Caco-2 (cell line): Measurements from ENCODE around the gene STOX2. TPM values are rescaled to one million over a fixed set of nuclear protein-coding genes. Genes with fewer than 3 reads are reported as not detected.

Experiments used
- BruUV-seq: library from RNA; stranded (reverse); fragments of 400-500 nt; replicated peaks from 2 replicates; lab custom pipeline; 2021; lab: Mats Ljungman, UMichigan
- CTCF ChIA-PET: fragments of 300-600 bp; sonication (Branson Sonifier 250); formaldehyde crosslinking; loops from one replicate; lab custom pipeline; 2022; ENCODE audit warnings: antibody characterized with exemption; lab: Charles Lee
- POLR2A ChIA-PET: fragments of 300-600 bp; sonication (Branson Sonifier 250); formaldehyde crosslinking; loops from one replicate; lab custom pipeline; 2022; ENCODE audit warnings: antibody characterized with exemption; lab: Charles Lee
- DNase-seq, 2 experiments: peaks; one replicate each; pipeline versions ENCODE4 v3.0.0 to v3.0.0-alpha.2; 2020 to 2022
- H3K27me3 ChIP-seq: replicated peaks from 2 replicates; pipeline ENCODE4 v1.6.0; 2011; ENCODE audit warnings: low read length; ENCODE audit not compliant: control insufficient read depth, insufficient read depth
- H3K36me3 ChIP-seq: 2 replicates; pipeline ENCODE4 v1.5.1; 2011; ENCODE audit warnings: low read length; ENCODE audit not compliant: control insufficient read depth, insufficient read depth
- H3K4me1 ChIP-seq: fragments of 250-450 bp; sonication (Bioruptor Pico); 2 replicates; pipeline ENCODE4 v1.5.1; 2020; ENCODE audit warnings: mild to moderate bottlenecking
- H3K4me3 ChIP-seq: 2 replicates; pipeline ENCODE4 v1.5.1; 2011; ENCODE audit warnings: low read depth, mild to moderate bottlenecking, control low read depth, low read length
- H3K9me3 ChIP-seq: fragments of 250-450 bp; sonication (Bioruptor Pico); 2 replicates; pipeline ENCODE4 v1.5.1; 2020; ENCODE audit warnings: mild to moderate bottlenecking, moderate library complexity
- H3K27ac Mint-ChIP-seq: one replicate; pipeline ENCODE4 v1.8.0; 2022; ENCODE audit warnings: mixed read lengths; ENCODE audit not compliant: unreplicated experiment
- H3K27me3 Mint-ChIP-seq: one replicate; pipeline ENCODE4 v1.8.0; 2022; ENCODE audit warnings: mixed read lengths; ENCODE audit not compliant: insufficient read depth, unreplicated experiment
- H3K36me3 Mint-ChIP-seq: one replicate; pipeline ENCODE4 v1.8.0; 2022; ENCODE audit warnings: mild to moderate bottlenecking, mixed read lengths; ENCODE audit not compliant: insufficient read depth, unreplicated experiment
- H3K4me1 Mint-ChIP-seq: one replicate; pipeline ENCODE4 v1.8.0; 2022; ENCODE audit warnings: low read depth, mixed read lengths; ENCODE audit not compliant: unreplicated experiment
- H3K4me3 Mint-ChIP-seq: one replicate; pipeline ENCODE4 v1.8.0; 2022; ENCODE audit warnings: mild to moderate bottlenecking, moderate library complexity, mixed read lengths; ENCODE audit not compliant: unreplicated experiment
- H3K9me3 Mint-ChIP-seq: one replicate; pipeline ENCODE4 v1.8.0; 2022; ENCODE audit warnings: mixed read lengths; ENCODE audit not compliant: unreplicated experiment
- CTCF ChIP-seq, 2 experiments: fragments of 200-600 bp in 1 of 2; IDR thresholded peaks; 1 replicate in 1 of 2; 2 replicates in 1 of 2; pipeline versions ENCODE4 v1.5.1 to v1.8.0; 2011 to 2022; ENCODE audit warnings: antibody characterized with exemption in 1 of 2, control low read depth in 1 of 2, inconsistent platforms in 1 of 2, low read depth in 1 of 2, low read length in 1 of 2, mild to moderate bottlenecking in 1 of 2, moderate library complexity in 1 of 2; ENCODE audit not compliant: insufficient read depth in 1 of 2, severe bottlenecking in 1 of 2, unreplicated experiment in 1 of 2
- intact Hi-C: fragments of 100-400 bp; cut with micrococcal nuclease; formaldehyde crosslinking; loops from one replicate; pipeline ENCODE4 v1.10.0; 2022; ENCODE audit not compliant: unreplicated experiment
- total RNA-seq: library from RNA; stranded (reverse); gene quantifications from 2 replicates; pipeline ENCODE4 v1.2.3, GENCODE V29; 2022

Gene STOX2
- total RNA-seq, 1 experiment from 2014 or later, result 1.8 TPM

DNA sequence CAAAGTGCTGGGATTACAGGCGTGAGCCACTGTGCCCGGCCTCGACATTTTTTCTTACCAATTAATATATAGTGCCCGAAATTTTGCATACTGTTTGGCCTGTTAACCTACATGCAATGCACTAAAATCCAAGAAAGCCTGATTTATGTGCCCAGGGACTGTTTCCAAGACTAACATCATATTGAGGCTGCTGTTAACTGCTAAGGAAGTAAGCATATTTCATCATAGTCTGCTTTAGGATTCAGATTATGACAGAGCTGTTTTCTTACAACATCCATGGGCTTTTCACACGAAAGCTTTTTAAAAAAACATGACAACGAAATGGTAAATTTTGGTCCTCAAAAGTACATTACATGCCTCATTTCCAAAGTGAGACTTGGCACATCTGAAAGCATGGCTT lies 84.4 kb downstream of the STOX2 start:
- Mint-ChIP-seq H3K4me3 (no peak overlapping the region), H3K27me3 (peaks cover 10% of the 10 kb centered on the region), H3K9me3 (no peaks in the 10 kb centered on the region), H3K4me1 (peaks cover 7% of the 10 kb centered on the region), H3K27ac (no peak overlapping the region), H3K36me3 (no peaks in the 10 kb centered on the region)
- intact Hi-C loops, result no loop called here
- Histone ChIP-seq H3K27me3 (no peaks in the 10 kb centered on the region), H3K4me3 (no peak overlapping the region), H3K4me1 (no peaks in the 10 kb centered on the region), H3K36me3 (no peaks in the 10 kb centered on the region), H3K9me3 (no peaks in the 10 kb centered on the region)
- BruUV-seq, result no TSS peak
- DNase-seq, result no peak
- POLR2A ChIA-PET, result no interaction called here
- TF ChIP-seq CTCF (IDR thresholded peaks at IDR 0.05; ENCODE audit: insufficient read depth in 1 of 2, low read depth in 1 of 2, low read length in 1 of 2, severe bottlenecking in 1 of 2, unreplicated experiment in 1 of 2), result no peak
- CTCF ChIA-PET, result interaction anchor here (0.7 kb wide), 1 partner anchor 121 kb away, joined by 5 read pairs; no protein-coding TSS in a partner anchor

DNA sequence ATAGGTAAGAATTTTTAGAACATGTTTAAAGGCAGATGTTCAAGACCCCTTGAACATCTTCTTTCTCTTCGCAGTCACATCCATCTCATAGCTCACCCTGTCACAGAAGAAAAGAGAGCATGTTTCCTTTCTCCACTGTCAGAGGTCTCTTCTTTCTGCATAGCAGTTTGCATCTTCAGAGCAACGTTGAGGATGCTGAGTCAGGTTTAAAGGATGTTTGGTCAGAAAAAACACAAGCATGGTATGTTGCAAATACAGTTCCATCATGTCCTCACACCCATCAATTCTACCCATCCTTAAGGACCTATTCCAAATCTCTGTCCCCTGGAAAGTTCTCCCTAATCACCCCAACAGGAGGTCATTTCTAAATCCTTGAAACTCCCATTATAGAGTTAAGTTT lies 84.8 kb downstream of the STOX2 start:
- peaks cover 10% of the 10 kb centered on the region for H3K27me3 Mint-ChIP-seq
- CTCF ChIA-PET, result no interaction called here

DNA sequence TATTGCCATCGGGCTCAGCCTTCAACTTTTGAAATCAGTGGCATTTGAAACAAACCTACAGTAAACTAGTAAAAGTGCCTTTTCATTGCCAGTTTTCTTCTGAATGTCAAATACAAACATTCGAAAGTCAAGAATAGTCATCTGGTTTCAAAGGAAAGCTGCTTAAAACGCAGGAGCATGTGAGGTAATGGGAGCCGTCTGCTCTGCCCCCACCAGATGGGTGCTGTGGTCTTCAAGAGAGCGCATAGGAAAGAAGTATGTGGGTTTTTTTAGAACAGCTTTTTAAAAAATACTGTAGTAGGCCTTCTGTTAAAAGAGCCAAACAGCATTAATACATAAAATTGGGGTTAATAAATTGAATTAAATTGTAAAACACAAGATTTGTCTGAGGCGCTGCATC lies 88.6 kb downstream of the STOX2 start:
- no peaks in the 10 kb centered on the region for H3K4me1 Mint-ChIP-seq
- intact Hi-C loops, result no loop called here
- no peaks in the 10 kb centered on the region for H3K27me3 ChIP-seq
- H3K9me3 Mint-ChIP-seq, result no peaks in the 10 kb centered on the region
- BruUV-seq, result no TSS peak
- H3K36me3 ChIP-seq, result no peaks in the 10 kb centered on the region
- no peaks in the 10 kb centered on the region for H3K4me1 ChIP-seq
- DNase-seq, result no peak
- H3K27me3 Mint-ChIP-seq, result peaks cover 10% of the 10 kb centered on the region
- no peak for TF ChIP-seq CTCF (IDR thresholded peaks at IDR 0.05; ENCODE audit: insufficient read depth in 1 of 2, low read depth in 1 of 2, low read length in 1 of 2, severe bottlenecking in 1 of 2, unreplicated experiment in 1 of 2)
- no peak overlapping the region for H3K4me3 ChIP-seq
- no peaks in the 10 kb centered on the region for H3K9me3 ChIP-seq
- H3K27ac Mint-ChIP-seq, result no peak overlapping the region
- ChIA-PET CTCF (no interaction called here), POLR2A (no interaction called here)
- H3K4me3 Mint-ChIP-seq, result no peak overlapping the region
- H3K36me3 Mint-ChIP-seq, result no peaks in the 10 kb centered on the region

More for the DNA sequence above, 84.8 kb downstream of the STOX2 start:
- DNase-seq, result no peak
- Histone ChIP-seq H3K9me3 (no peaks in the 10 kb centered on the region), H3K4me1 (no peaks in the 10 kb centered on the region), H3K4me3 (no peak overlapping the region), H3K36me3 (no peaks in the 10 kb centered on the region), H3K27me3 (no peaks in the 10 kb centered on the region)
- intact Hi-C loops, result no loop called here
- no peak overlapping the region for H3K27ac Mint-ChIP-seq
- POLR2A ChIA-PET, result no interaction called here
- H3K9me3 Mint-ChIP-seq, result no peaks in the 10 kb centered on the region
- no peaks in the 10 kb centered on the region for H3K36me3 Mint-ChIP-seq
- TF ChIP-seq CTCF (IDR thresholded peaks at IDR 0.05; ENCODE audit: insufficient read depth in 1 of 2, low read depth in 1 of 2, low read length in 1 of 2, severe bottlenecking in 1 of 2, unreplicated experiment in 1 of 2), result no peak
- peaks cover 7% of the 10 kb centered on the region for H3K4me1 Mint-ChIP-seq
- H3K4me3 Mint-ChIP-seq, result no peak overlapping the region
- no TSS peak for BruUV-seq
